Measurements from ENCODE around the gene MYO5C.

DNA sequence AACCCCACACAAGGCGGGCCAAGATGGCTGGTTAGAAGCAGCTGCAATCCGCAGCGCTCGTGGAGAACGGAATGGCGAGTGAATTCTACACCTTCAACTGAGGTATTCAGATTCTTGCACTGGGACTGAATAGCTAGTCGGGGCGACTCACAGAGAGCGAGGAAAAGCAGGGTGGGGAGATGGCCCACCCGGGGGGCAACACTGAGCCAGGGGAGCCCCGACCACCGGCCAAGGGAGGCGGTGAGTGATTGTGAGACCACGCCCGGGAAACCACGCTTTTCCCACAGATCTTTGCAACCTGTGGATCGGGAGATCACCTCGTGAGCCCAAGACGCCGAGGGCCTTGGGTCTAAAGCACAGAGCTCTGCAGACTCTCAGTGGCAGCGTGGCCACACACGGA, 132.7 kb downstream of the MYO5C start:
- TF ChIP-seq POLR2A (IDR thresholded peaks at IDR 0.05) (no peak), POLR2AphosphoS5 (IDR thresholded peaks at IDR 0.05; ENCODE audit: insufficient read depth in 1 of 2, low read depth in 1 of 2) (no peak)
- TF ChIP-seq, protein P1, sequence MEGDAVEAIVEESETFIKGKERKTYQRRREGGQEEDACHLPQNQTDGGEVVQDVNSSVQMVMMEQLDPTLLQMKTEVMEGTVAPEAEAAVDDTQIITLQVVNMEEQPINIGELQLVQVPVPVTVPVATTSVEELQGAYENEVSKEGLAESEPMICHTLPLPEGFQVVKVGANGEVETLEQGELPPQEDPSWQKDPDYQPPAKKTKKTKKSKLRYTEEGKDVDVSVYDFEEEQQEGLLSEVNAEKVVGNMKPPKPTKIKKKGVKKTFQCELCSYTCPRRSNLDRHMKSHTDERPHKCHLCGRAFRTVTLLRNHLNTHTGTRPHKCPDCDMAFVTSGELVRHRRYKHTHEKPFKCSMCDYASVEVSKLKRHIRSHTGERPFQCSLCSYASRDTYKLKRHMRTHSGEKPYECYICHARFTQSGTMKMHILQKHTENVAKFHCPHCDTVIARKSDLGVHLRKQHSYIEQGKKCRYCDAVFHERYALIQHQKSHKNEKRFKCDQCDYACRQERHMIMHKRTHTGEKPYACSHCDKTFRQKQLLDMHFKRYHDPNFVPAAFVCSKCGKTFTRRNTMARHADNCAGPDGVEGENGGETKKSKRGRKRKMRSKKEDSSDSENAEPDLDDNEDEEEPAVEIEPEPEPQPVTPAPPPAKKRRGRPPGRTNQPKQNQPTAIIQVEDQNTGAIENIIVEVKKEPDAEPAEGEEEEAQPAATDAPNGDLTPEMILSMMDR (IDR thresholded peaks at IDR 0.05) = no peak

Data from vagina (tissue), 2 donors.